ENCODE results near the gene CGRRF1. TPM values are rescaled to one million over a fixed set of nuclear protein-coding genes. Genes with fewer than 3 reads are reported as not detected.

Gene CGRRF1
- total and polyA plus RNA-seq, 2 of the 13 experiments (the other 11 are each of a cell fraction or from before 2014, with no cell fraction given): 16.8 to 18.2 TPM

GRCh38 chr14:54509546-54510501, at the start of gene CGRRF1 (continued):
- TF ChIP-seq IRF1 (CRISPR knock-in tag; IDR thresholded peaks at IDR 0.05; ENCODE audit: low read depth) (no peak), ZNF570 (CRISPR knock-in tag; IDR thresholded peaks at IDR 0.05; ENCODE audit: borderline replicate concordance) (no peak), ZNF136 (CRISPR knock-in tag; IDR thresholded peaks at IDR 0.05; ENCODE audit: low read depth) (peak; percentile 80; the same call in 1 of the 2 replicates), ZSCAN21 (CRISPR knock-in tag; IDR thresholded peaks at IDR 0.05; ENCODE audit: borderline replicate concordance) (peak; percentile 76; the same call in 1 of the 2 replicates), ZNF142 (CRISPR knock-in tag; IDR thresholded peaks at IDR 0.05) (no peak), PBX2 (CRISPR knock-in tag; IDR thresholded peaks at IDR 0.05) (peak; percentile 74), HOXA3 (CRISPR knock-in tag; IDR thresholded peaks at IDR 0.05) (peak; percentile 87), ZBTB38 (CRISPR knock-in tag; IDR thresholded peaks at IDR 0.05) (peak; percentile 72; the same call in 1 of the 2 replicates), ZNF770 (CRISPR knock-in tag; IDR thresholded peaks at IDR 0.05) (peak; percentile 53; the same call in 1 of the 2 replicates), WIZ (CRISPR knock-in tag; IDR thresholded peaks at IDR 0.05) (0 out of 2 replicates have a peak, but pooled peaks have one; percentile 68), ZNF33A (CRISPR knock-in tag; IDR thresholded peaks at IDR 0.05; ENCODE audit: borderline replicate concordance) (no peak), ZBTB25 (CRISPR knock-in tag; IDR thresholded peaks at IDR 0.05) (peak; percentile 84; the same call in 1 of the 2 replicates), ZNF772 (CRISPR knock-in tag; IDR thresholded peaks at IDR 0.05) (peak; percentile 77; the same call in 1 of the 2 replicates), NR3C1 (CRISPR knock-in tag; IDR thresholded peaks at IDR 0.05) (0 out of 2 replicates have a peak, but pooled peaks have one; percentile 42), HNRNPLL (IDR thresholded peaks at IDR 0.05; ENCODE audit: low read depth, low read length, poor library complexity, severe bottlenecking) (peak; percentile 69), HOXD1 (CRISPR knock-in tag; IDR thresholded peaks at IDR 0.05) (peak; percentile 64)

All from HepG2 (cell line).